ENCODE measurements around the gene YIPF4.

GRCh38 chr2:32330136-32330535 lies 52.4 kb downstream of the YIPF4 start:
- TF ChIP-seq EZH2 (IDR thresholded peaks at IDR 0.05; ENCODE audit: low read depth) (no peak), CTCF (conservative IDR thresholded peaks at IDR 0.05) (no peak)

Data from PC-9 (cell line).